DOHH2 (cell line): ENCODE measurements around the gene PCYOX1L.

Experiments
- EZH2phosphoT487 ChIP-seq: fragments of 200-600 bp; sonication (generic); IDR thresholded peaks from 2 replicates; pipeline ENCODE4 v1.6.1; 2017; ENCODE audit warnings: borderline replicate concordance, mild to moderate bottlenecking, antibody characterized with exemption, low read length, moderate library complexity, mixed read lengths
- TF ChIP-seq, protein P1 (sequence below): fragments of 200-600 bp; sonication (generic); IDR thresholded peaks from one replicate; pipeline ENCODE4 v1.5.1; 2014; ENCODE audit warnings: antibody characterized with exemption, mild to moderate bottlenecking, low read depth, low read length; ENCODE audit not compliant: poor library complexity, severe bottlenecking

DNA sequence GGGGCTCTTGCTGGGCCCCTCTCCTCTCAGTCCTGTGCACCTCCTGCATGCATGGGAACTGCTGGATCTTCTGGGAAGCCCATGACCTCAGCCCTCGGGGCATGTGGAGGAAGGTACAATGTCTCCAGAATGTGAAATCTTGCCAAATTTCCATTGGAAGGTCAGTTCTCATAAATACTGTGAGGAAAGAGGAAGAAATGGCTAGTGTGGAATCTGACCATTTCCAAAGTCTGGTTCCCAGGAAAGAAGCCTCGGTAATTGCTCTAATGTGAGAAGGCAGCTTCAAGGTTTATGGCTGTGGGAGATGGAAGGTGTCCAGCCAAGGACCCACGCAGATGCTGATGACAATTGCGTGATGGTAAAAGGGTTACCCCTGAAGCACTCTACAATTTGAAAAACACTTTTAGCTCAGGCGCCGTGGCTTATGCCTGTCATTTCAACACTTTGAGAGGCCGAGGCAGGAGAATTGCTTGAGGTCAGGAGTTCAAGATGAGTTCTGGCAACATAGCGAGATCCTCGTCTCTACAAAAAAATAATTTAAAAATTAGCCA lies 29.3 kb downstream of the PCYOX1L start:
- TF ChIP-seq, protein P1, sequence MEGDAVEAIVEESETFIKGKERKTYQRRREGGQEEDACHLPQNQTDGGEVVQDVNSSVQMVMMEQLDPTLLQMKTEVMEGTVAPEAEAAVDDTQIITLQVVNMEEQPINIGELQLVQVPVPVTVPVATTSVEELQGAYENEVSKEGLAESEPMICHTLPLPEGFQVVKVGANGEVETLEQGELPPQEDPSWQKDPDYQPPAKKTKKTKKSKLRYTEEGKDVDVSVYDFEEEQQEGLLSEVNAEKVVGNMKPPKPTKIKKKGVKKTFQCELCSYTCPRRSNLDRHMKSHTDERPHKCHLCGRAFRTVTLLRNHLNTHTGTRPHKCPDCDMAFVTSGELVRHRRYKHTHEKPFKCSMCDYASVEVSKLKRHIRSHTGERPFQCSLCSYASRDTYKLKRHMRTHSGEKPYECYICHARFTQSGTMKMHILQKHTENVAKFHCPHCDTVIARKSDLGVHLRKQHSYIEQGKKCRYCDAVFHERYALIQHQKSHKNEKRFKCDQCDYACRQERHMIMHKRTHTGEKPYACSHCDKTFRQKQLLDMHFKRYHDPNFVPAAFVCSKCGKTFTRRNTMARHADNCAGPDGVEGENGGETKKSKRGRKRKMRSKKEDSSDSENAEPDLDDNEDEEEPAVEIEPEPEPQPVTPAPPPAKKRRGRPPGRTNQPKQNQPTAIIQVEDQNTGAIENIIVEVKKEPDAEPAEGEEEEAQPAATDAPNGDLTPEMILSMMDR, result no peak
- TF ChIP-seq EZH2phosphoT487, result no peak
